HUES48 (cell line): ENCODE data around the gene TASL.
"Not testable (repeated sequence)": the region's sequence is repeated elsewhere in the genome, so short reads cannot be mapped to it uniquely, and the experiment has no call there.

Experiments
- H3K27ac ChIP-seq: one replicate; pipeline ENCODE4 v1.7.0; 2013; ENCODE audit warnings: low read depth, low read length, inconsistent platforms
- H3K27me3 ChIP-seq: 2 replicates; pipeline ENCODE4 v1.6.1; 2013; ENCODE audit warnings: mild to moderate bottlenecking, low read length; ENCODE audit not compliant: control insufficient read depth, insufficient read depth
- H3K36me3 ChIP-seq: 2 replicates; pipeline ENCODE4 v1.6.1; 2013; ENCODE audit warnings: low read length; ENCODE audit not compliant: control insufficient read depth, insufficient read depth
- H3K4me1 ChIP-seq: 2 replicates; pipeline ENCODE4 v1.6.1; 2013; ENCODE audit warnings: mild to moderate bottlenecking, low read length; ENCODE audit not compliant: control insufficient read depth, insufficient read depth
- H3K4me3 ChIP-seq: 2 replicates; pipeline ENCODE4 v1.5.1; 2013; ENCODE audit warnings: mild to moderate bottlenecking, low read depth, low read length
- H3K9ac ChIP-seq: 2 replicates; pipeline ENCODE4 v1.6.1; 2013; ENCODE audit warnings: mild to moderate bottlenecking, low read depth, low read length, moderate library complexity
- H3K9me3 ChIP-seq: 2 replicates; pipeline ENCODE4 v1.6.1; 2013; ENCODE audit warnings: low read length; ENCODE audit not compliant: control insufficient read depth, insufficient read depth

TASL gene

DNA sequence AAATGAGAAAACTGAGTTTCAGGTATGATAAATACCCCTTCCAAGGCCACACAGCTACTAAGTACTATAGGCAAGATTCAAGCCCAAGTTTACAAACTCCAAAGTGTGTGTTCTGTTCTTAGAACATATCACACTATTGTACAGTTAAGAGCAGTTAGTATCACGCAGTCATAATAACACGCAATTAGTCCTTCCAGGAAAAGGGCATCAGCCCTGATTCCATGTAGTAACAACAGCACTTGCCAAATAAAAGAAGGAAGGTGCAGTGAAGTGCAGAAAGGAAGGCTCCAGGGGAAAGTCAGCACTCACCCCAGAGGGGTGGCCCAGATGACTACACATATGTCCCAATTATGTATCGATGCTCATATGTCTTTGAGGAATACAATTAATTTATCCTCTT lies 4.4 kb downstream of the TASL start:
- Histone ChIP-seq H3K27me3 (no peaks in the 10 kb centered on the region), H3K4me3 (no peak overlapping the region), H3K9me3 (no peaks in the 10 kb centered on the region), H3K4me1 (no peaks in the 10 kb centered on the region), H3K9ac (no peak overlapping the region), H3K27ac (no peak overlapping the region), H3K36me3 (no peaks in the 10 kb centered on the region)

GRCh38 chrX:30572678-30573077 lies 4.9 kb downstream of the TASL start:
- no peak overlapping the region for H3K4me3 ChIP-seq
- H3K9ac ChIP-seq = no peak overlapping the region
- no peaks in the 10 kb centered on the region for H3K27me3 ChIP-seq
- no peak overlapping the region for H3K27ac ChIP-seq
- no peaks in the 10 kb centered on the region for H3K9me3 ChIP-seq
- no peaks in the 10 kb centered on the region for H3K36me3 ChIP-seq
- no peaks in the 10 kb centered on the region for H3K4me1 ChIP-seq

DNA sequence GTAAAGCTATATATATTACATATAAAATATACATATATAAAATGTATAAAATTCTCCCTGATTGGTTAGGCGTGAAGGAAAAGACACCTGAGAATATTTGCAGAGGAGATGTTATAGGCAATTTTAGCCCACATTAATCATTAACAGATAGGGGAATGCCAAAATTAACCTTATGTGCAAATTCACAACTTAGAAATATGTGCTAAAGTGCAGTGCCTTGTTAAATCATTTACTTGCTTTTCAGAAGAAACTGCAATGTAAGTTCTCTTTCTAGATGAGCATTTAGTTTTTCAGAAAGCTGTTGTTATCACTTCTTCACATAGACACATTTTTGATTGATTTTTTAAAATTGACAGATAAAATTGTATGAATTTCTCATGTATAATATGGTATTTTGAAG lies 5.6 kb downstream of the TASL start:
- Histone ChIP-seq H3K4me3 (no peak overlapping the region), H3K27ac (no peak overlapping the region), H3K9me3 (no peaks in the 10 kb centered on the region), H3K36me3 (no peaks in the 10 kb centered on the region), H3K27me3 (no peaks in the 10 kb centered on the region), H3K9ac (no peak overlapping the region), H3K4me1 (no peaks in the 10 kb centered on the region)

- Histone ChIP-seq H3K27me3 (no peaks in the 10 kb centered on the region), H3K36me3 (no peaks in the 10 kb centered on the region), H3K9ac (no peak overlapping the region), H3K9me3 (no peaks in the 10 kb centered on the region), H3K4me1 (no peaks in the 10 kb centered on the region), H3K4me3 (no peak overlapping the region), H3K27ac (no peak overlapping the region)
Measured at GRCh38 chrX:30570505-30570904, 7.1 kb downstream of the TASL start.

GRCh38 chrX:30568136-30568535 lies 9.4 kb downstream of the TASL start:
- H3K9me3 ChIP-seq = no peaks in the 10 kb centered on the region
- no peak overlapping the region for H3K4me3 ChIP-seq
- H3K27ac ChIP-seq = no peak overlapping the region
- no peak overlapping the region for H3K9ac ChIP-seq
- no peaks in the 10 kb centered on the region for H3K36me3 ChIP-seq
- H3K4me1 ChIP-seq = no peaks in the 10 kb centered on the region
- H3K27me3 ChIP-seq = no peaks in the 10 kb centered on the region

- H3K36me3 ChIP-seq, H3K9ac ChIP-seq, H3K9me3 ChIP-seq, H3K27ac ChIP-seq, H3K4me1 ChIP-seq, H3K27me3 ChIP-seq, H3K4me3 ChIP-seq: not testable (repeated sequence)
Measured at GRCh38 chrX:30563070-30563469, 14.5 kb downstream of the TASL start.

- H3K4me3 ChIP-seq = no peak overlapping the region
- no peaks in the 10 kb centered on the region for H3K36me3 ChIP-seq
- H3K9me3 ChIP-seq = no peaks in the 10 kb centered on the region
- no peaks in the 10 kb centered on the region for H3K4me1 ChIP-seq
- no peak overlapping the region for H3K27ac ChIP-seq
- no peaks in the 10 kb centered on the region for H3K27me3 ChIP-seq
- no peak overlapping the region for H3K9ac ChIP-seq
Measured at GRCh38 chrX:30561191-30561590, 16.4 kb downstream of the TASL start.

DNA sequence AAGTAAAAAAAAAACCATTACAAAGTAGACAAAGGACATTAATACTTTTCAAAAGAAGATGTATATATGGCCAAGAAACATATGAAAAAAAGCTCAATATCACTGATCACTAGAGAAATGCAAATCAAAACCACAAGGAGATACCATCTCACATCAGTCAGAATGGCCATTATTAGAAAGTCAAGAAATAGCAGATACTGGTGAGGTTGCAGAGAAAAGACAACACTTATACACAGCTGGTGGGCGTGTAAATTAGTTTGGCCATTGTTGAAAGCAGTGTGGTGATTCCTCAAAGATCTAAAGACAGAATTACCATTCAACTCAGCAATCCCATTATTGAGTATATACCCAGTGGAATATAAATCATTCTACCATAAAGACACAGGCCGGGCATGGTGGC lies 39.3 kb downstream of the TASL start:
- Histone ChIP-seq H3K9ac (no peak overlapping the region), H3K36me3 (no peaks in the 10 kb centered on the region), H3K4me3 (no peak overlapping the region), H3K4me1 (no peaks in the 10 kb centered on the region), H3K9me3 (no peaks in the 10 kb centered on the region), H3K27ac (no peak overlapping the region), H3K27me3 (no peaks in the 10 kb centered on the region)

GRCh38 chrX:30533835-30534234 lies 43.7 kb downstream of the TASL start:
- Histone ChIP-seq H3K9ac (no peak overlapping the region), H3K27ac (no peak overlapping the region), H3K4me3 (no peak overlapping the region), H3K4me1 (no peaks in the 10 kb centered on the region), H3K27me3 (no peaks in the 10 kb centered on the region), H3K36me3 (no peaks in the 10 kb centered on the region), H3K9me3 (no peaks in the 10 kb centered on the region)

- Histone ChIP-seq H3K27me3 (no peaks in the 10 kb centered on the region), H3K9me3 (no peaks in the 10 kb centered on the region; the same call in 1 of the 2 replicates), H3K4me3 (no peak overlapping the region), H3K9ac (no peak overlapping the region), H3K27ac (no peak overlapping the region), H3K36me3 (no peaks in the 10 kb centered on the region), H3K4me1 (no peaks in the 10 kb centered on the region)
Measured at GRCh38 chrX:30533266-30533665, 44.3 kb downstream of the TASL start.

GRCh38 chrX:30530606-30531005 lies 47.0 kb downstream of the TASL start:
- no peak overlapping the region for H3K4me3 ChIP-seq
- H3K9ac ChIP-seq = no peak overlapping the region
- no peak overlapping the region for H3K27ac ChIP-seq
- no peaks in the 10 kb centered on the region for H3K27me3 ChIP-seq
- no peaks in the 10 kb centered on the region for H3K36me3 ChIP-seq
- no peaks in the 10 kb centered on the region for H3K4me1 ChIP-seq
- peaks cover 6% of the 10 kb centered on the region for H3K9me3 ChIP-seq

DNA sequence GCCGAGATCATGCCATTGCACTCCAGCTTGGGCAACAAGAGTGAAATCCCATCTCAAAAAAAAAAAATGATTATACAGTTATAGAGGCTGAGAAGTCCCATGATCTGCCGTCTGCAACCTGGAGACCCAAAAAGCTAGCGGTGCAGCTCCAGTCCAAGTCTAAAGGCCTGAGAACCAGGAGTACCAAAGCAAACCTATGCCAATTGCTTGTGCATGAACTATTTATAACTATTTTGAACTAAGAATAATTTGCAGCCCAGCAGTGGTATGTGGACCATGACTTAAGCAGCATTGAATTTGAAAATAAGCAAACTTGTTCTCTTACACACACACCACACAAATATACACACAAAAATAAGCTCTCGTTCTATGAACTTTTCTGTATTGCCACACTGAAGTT lies 51.8 kb downstream of the TASL start:
- no peak overlapping the region for H3K27ac ChIP-seq
- H3K27me3 ChIP-seq = no peaks in the 10 kb centered on the region
- no peaks in the 10 kb centered on the region for H3K36me3 ChIP-seq
- H3K9me3 ChIP-seq = peaks cover 6% of the 10 kb centered on the region
- H3K4me3 ChIP-seq = no peak overlapping the region
- no peak overlapping the region for H3K9ac ChIP-seq
- H3K4me1 ChIP-seq = no peaks in the 10 kb centered on the region
